ENCODE data around the gene MROH9. TPM values are rescaled to one million over a fixed set of nuclear protein-coding genes. Genes with fewer than 3 reads are reported as not detected.

Gene MROH9
- total and polyA plus RNA-seq, 2 experiments from 2014 or later: 0.15 to 0.23 TPM

DNA sequence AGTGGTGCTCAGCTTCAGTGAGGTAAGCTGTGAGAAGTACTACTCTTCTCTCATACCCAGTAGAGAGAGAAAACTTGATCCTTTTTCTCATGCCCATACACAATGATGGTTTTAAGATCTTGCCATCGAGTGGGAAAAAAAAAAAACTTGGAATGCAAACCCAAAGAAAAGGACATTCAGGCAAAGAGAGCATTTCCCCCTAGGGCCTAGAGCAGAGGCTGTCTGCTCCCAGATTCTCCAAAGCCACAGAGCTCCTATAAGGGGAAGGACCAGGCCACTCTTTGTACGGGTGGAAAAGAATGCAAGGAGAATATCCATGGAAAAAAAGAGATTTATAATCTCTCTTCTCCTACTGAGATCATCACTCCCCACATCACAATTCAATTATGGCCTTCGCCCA is 34.9 kb downstream of the MROH9 start:
- WGBS (ENCODE audit: low lambda C conversion rate, missing lambda C conversion rate): 72% methylated on average over 3 of the region's 3 CpGs
- Histone ChIP-seq H3K9me2 (replicated peaks; ENCODE audit: insufficient read depth) (no peaks in the 10 kb centered on the region), H3K4me1 (ENCODE audit: insufficient read depth) (no peaks in the 10 kb centered on the region), H2AFZ (no peak overlapping the region), H4K20me1 (ENCODE audit: insufficient read depth, poor library complexity, severe bottlenecking) (no peaks in the 10 kb centered on the region), H3K4me3 (no peak overlapping the region), H3K79me2 (no peaks in the 10 kb centered on the region), H3K27me3 (no peaks in the 10 kb centered on the region), H3K9me3 (ENCODE audit: low read depth) (no peaks in the 10 kb centered on the region), H3K36me3 (replicated peaks; ENCODE audit: insufficient read depth, low read depth) (no peaks in the 10 kb centered on the region), H3K4me2 (no peak overlapping the region), H3K27ac (no peak overlapping the region)
- DNase-seq (ENCODE audit: low spot score): no peak
- TF ChIP-seq EZH2 (IDR thresholded peaks at IDR 0.05; ENCODE audit: borderline replicate concordance) (no peak), EZH2phosphoT487 (IDR thresholded peaks at IDR 0.05; ENCODE audit: low read depth, severe bottlenecking, unreplicated experiment) (no peak)
- TF ChIP-seq, protein P1, sequence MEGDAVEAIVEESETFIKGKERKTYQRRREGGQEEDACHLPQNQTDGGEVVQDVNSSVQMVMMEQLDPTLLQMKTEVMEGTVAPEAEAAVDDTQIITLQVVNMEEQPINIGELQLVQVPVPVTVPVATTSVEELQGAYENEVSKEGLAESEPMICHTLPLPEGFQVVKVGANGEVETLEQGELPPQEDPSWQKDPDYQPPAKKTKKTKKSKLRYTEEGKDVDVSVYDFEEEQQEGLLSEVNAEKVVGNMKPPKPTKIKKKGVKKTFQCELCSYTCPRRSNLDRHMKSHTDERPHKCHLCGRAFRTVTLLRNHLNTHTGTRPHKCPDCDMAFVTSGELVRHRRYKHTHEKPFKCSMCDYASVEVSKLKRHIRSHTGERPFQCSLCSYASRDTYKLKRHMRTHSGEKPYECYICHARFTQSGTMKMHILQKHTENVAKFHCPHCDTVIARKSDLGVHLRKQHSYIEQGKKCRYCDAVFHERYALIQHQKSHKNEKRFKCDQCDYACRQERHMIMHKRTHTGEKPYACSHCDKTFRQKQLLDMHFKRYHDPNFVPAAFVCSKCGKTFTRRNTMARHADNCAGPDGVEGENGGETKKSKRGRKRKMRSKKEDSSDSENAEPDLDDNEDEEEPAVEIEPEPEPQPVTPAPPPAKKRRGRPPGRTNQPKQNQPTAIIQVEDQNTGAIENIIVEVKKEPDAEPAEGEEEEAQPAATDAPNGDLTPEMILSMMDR (IDR thresholded peaks at IDR 0.05; ENCODE audit: poor library complexity): no peak

DNA sequence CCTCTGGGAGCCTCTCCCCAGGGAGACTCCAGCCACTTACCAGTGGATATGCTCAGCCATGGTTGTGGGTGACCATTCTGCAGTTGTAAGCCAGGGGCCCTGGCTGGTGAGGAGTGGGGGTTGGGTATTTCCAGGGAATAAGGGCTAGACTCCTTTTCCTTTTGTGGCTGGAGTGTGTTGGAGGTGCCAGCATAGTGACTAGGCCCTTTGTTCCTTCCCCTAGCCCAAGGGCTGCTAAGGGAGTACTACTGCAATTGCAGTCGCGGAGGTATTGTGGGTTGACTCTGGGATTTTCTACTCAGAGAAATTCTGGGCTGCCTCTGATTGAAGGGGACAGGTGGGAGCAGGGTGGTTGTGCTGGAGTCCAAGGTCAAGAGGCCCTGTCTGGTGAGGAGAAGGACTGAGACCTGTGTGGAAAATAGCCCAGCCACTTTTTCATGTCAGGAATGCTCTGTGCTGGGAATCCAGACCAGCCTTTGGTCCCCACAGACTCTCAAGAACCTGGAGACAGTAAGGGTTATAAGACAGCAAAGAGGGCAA is 43.1 kb downstream of the MROH9 start:
- no peaks in the 10 kb centered on the region for H3K79me2 ChIP-seq
- no peaks in the 10 kb centered on the region for H3K9me2 ChIP-seq (replicated peaks; ENCODE audit: insufficient read depth)
- H3K36me3 ChIP-seq (replicated peaks; ENCODE audit: insufficient read depth, low read depth): no peaks in the 10 kb centered on the region
- H3K4me2 ChIP-seq: no peak overlapping the region
- no peaks in the 10 kb centered on the region for H3K9me3 ChIP-seq (ENCODE audit: low read depth)
- no peak overlapping the region for H3K27ac ChIP-seq
- H4K20me1 ChIP-seq (ENCODE audit: insufficient read depth, poor library complexity, severe bottlenecking): no peaks in the 10 kb centered on the region
- H3K4me1 ChIP-seq (ENCODE audit: insufficient read depth): no peaks in the 10 kb centered on the region
- no peak overlapping the region for H3K4me3 ChIP-seq
- TF ChIP-seq, protein P1 (IDR thresholded peaks at IDR 0.05; ENCODE audit: poor library complexity): no peak
- TF ChIP-seq EZH2phosphoT487 (IDR thresholded peaks at IDR 0.05; ENCODE audit: low read depth, severe bottlenecking, unreplicated experiment) (no peak), EZH2 (IDR thresholded peaks at IDR 0.05; ENCODE audit: borderline replicate concordance) (no peak)
- 93% methylated on average over 2 of the region's 2 CpGs for WGBS (ENCODE audit: low lambda C conversion rate, missing lambda C conversion rate)
- no peak overlapping the region for H2AFZ ChIP-seq
- DNase-seq (ENCODE audit: low spot score): no peak
- no peaks in the 10 kb centered on the region for H3K27me3 ChIP-seq

DNA sequence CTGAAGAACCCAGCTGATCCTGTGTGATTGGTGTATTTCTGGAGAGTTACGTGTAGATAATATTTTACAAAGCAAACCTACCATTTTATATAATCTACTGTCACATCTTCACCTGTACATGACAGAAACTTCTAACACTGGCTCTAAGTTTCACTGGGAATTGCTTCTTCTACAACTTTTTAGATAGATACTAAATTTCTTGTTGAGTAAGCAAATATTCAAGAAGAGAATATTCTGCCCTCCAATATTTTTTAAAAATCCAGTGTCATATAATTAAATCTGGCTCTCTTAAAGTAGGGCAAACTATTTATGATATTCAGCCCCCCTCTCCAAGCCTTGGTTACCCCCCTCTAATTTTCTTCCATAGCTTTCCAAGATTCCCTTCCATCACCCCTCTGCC is 50.1 kb downstream of the MROH9 start:
- Histone ChIP-seq H3K36me3 (replicated peaks; ENCODE audit: insufficient read depth, low read depth) (no peaks in the 10 kb centered on the region), H3K27me3 (no peaks in the 10 kb centered on the region), H3K9me2 (replicated peaks; ENCODE audit: insufficient read depth) (no peaks in the 10 kb centered on the region), H3K27ac (no peak overlapping the region), H3K79me2 (no peaks in the 10 kb centered on the region), H3K4me3 (no peak overlapping the region), H3K9me3 (ENCODE audit: low read depth) (no peaks in the 10 kb centered on the region), H3K4me2 (no peak overlapping the region), H3K4me1 (ENCODE audit: insufficient read depth) (no peaks in the 10 kb centered on the region), H2AFZ (no peak overlapping the region), H4K20me1 (ENCODE audit: insufficient read depth, poor library complexity, severe bottlenecking) (no peaks in the 10 kb centered on the region)
- TF ChIP-seq EZH2phosphoT487 (IDR thresholded peaks at IDR 0.05; ENCODE audit: low read depth, severe bottlenecking, unreplicated experiment) (no peak), EZH2 (IDR thresholded peaks at IDR 0.05; ENCODE audit: borderline replicate concordance) (no peak)
- TF ChIP-seq, protein P1 (IDR thresholded peaks at IDR 0.05; ENCODE audit: poor library complexity): no peak
- 90% methylated on average over 1 of the region's 1 CpG for WGBS (ENCODE audit: low lambda C conversion rate, missing lambda C conversion rate)
- no peak for DNase-seq (ENCODE audit: low spot score)
